ENCODE results near the gene METTL17. TPM values are rescaled to one million over a fixed set of nuclear protein-coding genes. Genes with fewer than 3 reads are reported as not detected.

The METTL17 gene
- total and polyA plus RNA-seq, 2 of the 13 experiments (the other 11 are each of a cell fraction or from before 2014, with no cell fraction given): 122 to 199 TPM

DNA sequence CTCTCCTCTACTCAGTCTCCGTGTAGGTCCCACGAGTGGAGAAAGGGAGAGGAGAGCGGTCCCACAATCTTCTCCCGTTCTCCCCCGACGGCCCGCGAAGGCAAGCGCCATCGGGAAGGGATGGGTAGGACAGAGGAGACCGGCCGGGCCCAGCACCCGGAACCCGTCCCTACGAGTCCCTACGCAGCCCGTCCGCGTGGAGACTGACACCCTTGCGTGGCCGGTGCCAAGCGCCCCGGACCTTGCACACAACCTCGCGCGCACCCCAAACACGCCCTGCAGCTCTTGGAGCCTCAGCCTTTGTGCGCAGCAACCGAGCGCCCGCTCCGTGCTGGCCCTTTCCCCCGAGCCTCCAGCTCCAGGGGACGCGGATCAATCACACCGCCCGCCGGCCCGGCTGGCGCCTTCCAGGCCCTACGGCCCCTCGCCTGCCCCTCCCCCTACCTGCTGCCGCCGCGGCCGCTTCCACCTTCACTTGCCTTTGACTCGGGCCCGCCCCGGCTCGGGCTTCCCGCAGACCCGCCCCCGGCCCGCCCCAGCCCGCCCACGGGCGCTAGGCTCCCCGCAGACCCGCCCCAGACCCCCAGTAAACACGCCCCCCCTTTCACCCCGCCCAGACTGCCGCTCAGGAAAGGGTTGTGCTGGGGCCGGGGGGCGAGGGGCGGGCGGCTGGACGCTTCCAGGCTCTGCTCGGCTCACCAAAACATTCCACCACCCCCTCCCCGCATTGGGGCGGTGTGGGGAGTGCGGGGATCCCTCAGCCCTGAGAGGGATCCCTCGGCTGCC, 35.0 kb downstream of the METTL17 start, which contains the start of gene NDRG2 (continued):
- TF ChIP-seq GFI1 (CRISPR knock-in tag; IDR thresholded peaks at IDR 0.05; ENCODE audit: borderline replicate concordance) (peak; percentile 88), ZNF510 (CRISPR knock-in tag; IDR thresholded peaks at IDR 0.05; ENCODE audit: low read depth) (no peak), TSC22D2 (CRISPR knock-in tag; IDR thresholded peaks at IDR 0.05; ENCODE audit: borderline replicate concordance) (no peak), ZNF788 (CRISPR knock-in tag; IDR thresholded peaks at IDR 0.05; ENCODE audit: borderline replicate concordance) (peak; percentile 71), ZNF773 (CRISPR knock-in tag; IDR thresholded peaks at IDR 0.05; ENCODE audit: borderline replicate concordance) (peak; percentile 64; the same call in 1 of the 2 replicates), U2AF1 (optimal IDR thresholded peaks at IDR 0.05; ENCODE audit: low read depth, low read length) (no peak), RNF2 (conservative IDR thresholded peaks at IDR 0.05; ENCODE audit: low read depth) (no peak), BCLAF1 (IDR thresholded peaks at IDR 0.05) (no peak), ZFP36L1 (CRISPR knock-in tag; IDR thresholded peaks at IDR 0.05) (0 out of 2 replicates have a peak, but pooled peaks have one; percentile 48), CENPBD1 (CRISPR knock-in tag; IDR thresholded peaks at IDR 0.05; ENCODE audit: borderline replicate concordance, low read depth) (no peak), DDIT3 (CRISPR knock-in tag; IDR thresholded peaks at IDR 0.05) (no peak)
- TF ChIP-seq, protein P1, sequence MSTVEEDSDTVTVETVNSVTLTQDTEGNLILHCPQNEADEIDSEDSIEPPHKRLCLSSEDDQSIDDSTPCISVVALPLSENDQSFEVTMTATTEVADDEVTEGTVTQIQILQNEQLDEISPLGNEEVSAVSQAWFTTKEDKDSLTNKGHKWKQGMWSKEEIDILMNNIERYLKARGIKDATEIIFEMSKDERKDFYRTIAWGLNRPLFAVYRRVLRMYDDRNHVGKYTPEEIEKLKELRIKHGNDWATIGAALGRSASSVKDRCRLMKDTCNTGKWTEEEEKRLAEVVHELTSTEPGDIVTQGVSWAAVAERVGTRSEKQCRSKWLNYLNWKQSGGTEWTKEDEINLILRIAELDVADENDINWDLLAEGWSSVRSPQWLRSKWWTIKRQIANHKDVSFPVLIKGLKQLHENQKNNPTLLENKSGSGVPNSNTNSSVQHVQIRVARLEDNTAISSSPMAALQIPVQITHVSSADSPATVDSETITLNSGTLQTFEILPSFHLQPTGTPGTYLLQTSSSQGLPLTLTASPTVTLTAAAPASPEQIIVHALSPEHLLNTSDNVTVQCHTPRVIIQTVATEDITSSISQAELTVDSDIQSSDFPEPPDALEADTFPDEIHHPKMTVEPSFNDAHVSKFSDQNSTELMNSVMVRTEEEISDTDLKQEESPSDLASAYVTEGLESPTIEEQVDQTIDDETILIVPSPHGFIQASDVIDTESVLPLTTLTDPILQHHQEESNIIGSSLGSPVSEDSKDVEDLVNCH (CRISPR knock-in tag; IDR thresholded peaks at IDR 0.05): no peak
- TF ChIP-seq, protein P2, sequence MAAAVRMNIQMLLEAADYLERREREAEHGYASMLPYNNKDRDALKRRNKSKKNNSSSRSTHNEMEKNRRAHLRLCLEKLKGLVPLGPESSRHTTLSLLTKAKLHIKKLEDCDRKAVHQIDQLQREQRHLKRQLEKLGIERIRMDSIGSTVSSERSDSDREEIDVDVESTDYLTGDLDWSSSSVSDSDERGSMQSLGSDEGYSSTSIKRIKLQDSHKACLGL (CRISPR knock-in tag; IDR thresholded peaks at IDR 0.05): peak; percentile 87; the same call in 1 of the 2 replicates
- TF ChIP-seq, protein P3, sequence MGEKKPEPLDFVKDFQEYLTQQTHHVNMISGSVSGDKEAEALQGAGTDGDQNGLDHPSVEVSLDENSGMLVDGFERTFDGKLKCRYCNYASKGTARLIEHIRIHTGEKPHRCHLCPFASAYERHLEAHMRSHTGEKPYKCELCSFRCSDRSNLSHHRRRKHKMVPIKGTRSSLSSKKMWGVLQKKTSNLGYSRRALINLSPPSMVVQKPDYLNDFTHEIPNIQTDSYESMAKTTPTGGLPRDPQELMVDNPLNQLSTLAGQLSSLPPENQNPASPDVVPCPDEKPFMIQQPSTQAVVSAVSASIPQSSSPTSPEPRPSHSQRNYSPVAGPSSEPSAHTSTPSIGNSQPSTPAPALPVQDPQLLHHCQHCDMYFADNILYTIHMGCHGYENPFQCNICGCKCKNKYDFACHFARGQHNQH (CRISPR knock-in tag; IDR thresholded peaks at IDR 0.05): peak; percentile 57; the same call in 1 of the 2 replicates
- TF ChIP-seq, protein P4, sequence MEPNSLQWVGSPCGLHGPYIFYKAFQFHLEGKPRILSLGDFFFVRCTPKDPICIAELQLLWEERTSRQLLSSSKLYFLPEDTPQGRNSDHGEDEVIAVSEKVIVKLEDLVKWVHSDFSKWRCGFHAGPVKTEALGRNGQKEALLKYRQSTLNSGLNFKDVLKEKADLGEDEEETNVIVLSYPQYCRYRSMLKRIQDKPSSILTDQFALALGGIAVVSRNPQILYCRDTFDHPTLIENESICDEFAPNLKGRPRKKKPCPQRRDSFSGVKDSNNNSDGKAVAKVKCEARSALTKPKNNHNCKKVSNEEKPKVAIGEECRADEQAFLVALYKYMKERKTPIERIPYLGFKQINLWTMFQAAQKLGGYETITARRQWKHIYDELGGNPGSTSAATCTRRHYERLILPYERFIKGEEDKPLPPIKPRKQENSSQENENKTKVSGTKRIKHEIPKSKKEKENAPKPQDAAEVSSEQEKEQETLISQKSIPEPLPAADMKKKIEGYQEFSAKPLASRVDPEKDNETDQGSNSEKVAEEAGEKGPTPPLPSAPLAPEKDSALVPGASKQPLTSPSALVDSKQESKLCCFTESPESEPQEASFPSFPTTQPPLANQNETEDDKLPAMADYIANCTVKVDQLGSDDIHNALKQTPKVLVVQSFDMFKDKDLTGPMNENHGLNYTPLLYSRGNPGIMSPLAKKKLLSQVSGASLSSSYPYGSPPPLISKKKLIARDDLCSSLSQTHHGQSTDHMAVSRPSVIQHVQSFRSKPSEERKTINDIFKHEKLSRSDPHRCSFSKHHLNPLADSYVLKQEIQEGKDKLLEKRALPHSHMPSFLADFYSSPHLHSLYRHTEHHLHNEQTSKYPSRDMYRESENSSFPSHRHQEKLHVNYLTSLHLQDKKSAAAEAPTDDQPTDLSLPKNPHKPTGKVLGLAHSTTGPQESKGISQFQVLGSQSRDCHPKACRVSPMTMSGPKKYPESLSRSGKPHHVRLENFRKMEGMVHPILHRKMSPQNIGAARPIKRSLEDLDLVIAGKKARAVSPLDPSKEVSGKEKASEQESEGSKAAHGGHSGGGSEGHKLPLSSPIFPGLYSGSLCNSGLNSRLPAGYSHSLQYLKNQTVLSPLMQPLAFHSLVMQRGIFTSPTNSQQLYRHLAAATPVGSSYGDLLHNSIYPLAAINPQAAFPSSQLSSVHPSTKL (CRISPR knock-in tag; IDR thresholded peaks at IDR 0.05): peak; percentile 56

Data from HepG2 (cell line).